GM19397 (cell line): ENCODE results near the gene ZSCAN10.

Experiments
- ATAC-seq: cut with Tn5 transposase; IDR thresholded peaks from one replicate; pipeline ENCODE4 v1.9.1; 2021; ENCODE audit warnings: mild to moderate bottlenecking, moderate library complexity; ENCODE audit not compliant: unreplicated experiment

The ZSCAN10 gene

DNA sequence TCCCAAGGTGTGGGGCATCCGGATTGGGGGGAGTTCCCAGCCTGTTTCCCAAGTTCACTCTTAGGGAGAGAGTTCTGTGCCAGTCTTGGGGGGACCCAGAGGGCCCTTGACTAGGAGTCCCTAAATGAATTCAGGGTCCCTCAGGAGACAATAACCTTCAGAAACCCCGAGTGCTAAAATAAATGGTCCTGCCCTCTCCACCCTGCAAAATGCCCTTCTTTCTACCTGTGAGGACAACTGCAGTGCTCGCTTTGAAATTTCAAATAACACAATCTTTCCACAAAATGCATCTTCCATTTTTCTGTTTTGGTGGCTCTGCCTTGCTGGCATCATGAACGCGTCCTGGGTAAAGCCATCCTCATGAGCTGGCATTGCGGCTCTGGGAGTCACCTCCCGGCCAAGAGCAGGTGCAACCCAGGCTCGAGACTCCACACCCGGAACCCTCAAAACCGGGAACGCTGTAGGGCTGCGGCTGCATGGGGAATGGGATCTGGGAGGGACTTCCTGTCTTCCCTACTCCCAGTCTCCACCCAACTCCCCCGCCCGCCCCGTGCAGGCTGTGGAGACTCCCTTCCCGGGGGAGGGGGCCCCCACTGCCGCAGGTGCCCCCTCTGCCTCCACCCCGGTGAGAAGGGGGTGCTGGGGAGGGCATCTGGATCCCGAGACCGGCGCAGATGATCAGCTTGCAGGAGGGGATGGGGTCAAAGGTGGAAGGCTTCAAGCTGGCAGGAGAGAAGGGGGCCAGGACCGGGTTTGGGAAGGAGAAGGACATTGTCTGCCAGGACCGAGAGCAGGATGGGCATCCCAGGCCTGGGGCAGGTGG lies 13.2 kb upstream of the ZSCAN10 start, which contains the start of gene ZNF205:
ZNF205 (plus strand) TSS at position 529 of the 823 bp plus-strand sequence. CDS start 845 bp downstream, outside the sequence.
- no peak for ATAC-seq

DNA sequence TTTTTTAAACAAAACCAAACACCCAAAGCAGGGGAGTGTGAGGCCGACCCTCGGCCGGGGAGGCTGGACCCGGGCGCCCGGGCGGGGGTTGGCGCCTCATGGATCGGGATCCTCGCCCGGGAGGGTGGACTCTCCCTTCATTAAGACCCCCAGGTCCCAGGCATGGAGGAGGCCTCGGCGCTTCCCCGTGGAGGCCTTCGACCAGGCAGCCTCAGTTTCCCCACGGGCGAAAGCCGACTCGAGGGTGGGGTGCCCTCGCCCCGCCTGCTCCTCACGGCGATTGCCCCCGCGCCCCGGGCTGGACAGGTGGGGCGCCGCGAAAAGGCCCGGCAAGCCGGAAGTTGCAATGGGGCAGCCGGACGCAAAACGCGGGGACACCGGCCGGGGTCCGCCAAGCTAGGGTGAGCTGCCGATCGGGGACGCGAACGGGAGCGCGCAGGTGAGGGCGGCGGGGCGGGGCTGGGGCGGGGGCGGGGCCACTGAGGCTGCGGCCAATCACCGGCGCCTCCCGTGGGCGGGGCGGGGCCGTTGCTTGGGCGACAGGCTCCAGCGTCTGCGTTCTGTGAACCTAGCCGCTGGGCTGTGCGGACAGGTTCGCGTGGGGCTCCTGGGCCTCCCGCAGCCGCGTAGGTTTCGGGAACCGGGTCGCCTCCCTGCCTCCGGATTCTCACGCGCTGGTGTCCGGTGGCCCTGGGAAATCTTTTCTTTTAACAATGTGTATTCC lies 7.3 kb upstream of the ZSCAN10 start:
- ATAC-seq = peak; percentile 81

DNA sequence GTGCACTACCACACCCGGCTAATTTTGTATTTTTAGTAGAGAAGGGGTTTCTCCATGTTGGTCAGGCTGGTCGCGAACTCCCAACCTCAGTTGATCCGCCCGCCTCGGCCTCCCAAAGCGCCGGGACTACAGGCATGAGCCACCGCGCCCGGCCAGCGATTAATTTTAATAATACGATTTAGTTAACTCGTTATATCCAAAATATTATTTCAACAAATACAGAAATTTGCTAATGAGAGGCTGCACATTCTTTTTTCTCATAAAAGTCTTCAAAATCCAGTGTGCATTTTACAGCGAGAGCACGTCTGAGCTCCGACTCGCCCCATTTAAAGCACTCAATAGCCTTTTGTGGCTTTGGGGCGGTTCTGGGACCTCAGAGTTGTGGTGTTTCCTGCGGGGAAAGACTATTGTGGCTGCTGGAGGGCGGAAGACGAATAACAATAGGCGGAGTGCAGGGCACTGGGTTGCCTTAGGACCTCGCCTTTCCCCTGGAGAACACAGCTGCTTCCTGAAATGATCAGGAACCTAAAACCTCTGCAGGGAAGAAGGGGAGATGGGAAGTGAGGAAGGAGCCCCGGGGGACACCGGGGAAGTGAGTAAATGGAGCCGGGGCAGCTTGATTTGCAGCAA lies 2.9 kb upstream of the ZSCAN10 start:
- no peak for ATAC-seq

DNA sequence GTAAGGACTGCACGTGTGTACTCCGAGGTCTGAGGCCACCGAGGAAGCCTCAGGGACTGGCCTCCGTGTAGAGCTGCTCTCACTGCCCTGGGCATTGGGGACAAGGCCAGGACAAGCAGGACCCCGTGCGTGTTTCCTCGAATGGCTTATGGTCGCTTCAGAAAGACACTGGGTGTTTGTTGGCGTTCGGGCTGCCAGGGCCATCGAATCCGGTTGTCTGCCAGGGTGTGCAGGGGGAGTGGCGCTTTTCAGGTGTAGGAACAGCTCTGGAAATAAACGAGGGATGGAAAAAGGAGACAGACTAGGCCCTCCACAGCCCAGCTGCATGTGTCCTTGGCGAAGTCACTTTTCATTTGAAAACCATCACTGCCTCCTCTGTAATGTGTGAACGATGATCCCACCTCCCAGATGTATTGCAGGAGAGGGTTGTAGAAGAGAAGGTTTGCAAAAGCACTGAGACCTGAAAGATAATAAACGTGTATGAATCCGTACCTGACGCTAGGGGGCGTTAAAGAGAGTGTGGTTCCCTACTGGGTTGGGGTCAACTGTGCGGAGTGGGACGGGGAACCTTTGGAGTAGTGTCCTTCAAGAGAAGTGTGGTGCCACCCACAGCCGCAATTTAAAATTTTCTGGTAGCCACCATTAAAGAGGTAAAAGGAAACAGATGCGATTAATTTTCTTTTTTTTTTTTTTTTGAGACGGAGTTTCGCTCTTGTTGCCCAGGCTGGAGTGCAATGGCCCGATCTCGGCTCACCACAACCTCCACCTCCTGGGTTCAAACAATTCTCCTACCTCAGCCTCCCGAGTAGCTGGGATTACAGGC lies 2.1 kb upstream of the ZSCAN10 start:
- ATAC-seq = no peak

DNA sequence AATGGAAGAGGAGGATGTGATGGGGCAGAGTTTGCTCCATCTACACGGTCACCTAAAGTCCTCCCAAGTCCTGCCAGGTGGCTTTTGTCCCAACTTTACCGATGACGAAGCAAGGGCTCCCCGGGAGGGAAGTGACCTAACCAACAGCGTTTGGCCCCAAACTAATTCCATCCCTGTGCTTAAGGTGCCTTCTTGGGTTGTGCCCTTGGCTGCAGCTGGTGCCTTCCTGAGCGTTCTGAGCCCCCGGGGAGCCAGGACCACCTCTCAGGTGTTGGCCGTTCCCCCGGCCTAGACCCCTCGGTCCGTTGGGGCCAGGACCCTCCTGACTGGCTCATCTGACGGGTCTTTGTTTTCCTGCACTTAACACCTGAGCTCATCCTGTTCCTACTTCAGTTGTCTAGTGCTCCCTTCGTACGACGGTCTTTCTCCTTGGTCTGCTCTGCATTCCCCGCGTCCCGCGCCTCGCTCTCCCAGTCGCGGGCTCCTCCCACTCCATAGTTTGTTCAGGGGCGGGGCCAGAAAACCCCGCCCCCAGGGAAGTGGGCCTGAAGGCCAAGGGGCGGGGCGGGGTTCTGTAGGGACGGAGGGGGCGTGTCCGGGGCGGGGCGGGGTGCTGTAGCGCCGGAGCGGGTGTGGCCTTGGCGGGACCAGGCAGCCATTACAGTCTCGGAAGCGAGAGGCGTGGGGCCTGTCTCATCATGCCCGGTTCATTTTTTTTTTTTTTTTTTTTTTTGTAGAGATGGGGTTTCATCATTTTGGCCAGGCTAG lies 822 bp upstream of the ZSCAN10 start:
- ATAC-seq = peak; percentile 52

DNA sequence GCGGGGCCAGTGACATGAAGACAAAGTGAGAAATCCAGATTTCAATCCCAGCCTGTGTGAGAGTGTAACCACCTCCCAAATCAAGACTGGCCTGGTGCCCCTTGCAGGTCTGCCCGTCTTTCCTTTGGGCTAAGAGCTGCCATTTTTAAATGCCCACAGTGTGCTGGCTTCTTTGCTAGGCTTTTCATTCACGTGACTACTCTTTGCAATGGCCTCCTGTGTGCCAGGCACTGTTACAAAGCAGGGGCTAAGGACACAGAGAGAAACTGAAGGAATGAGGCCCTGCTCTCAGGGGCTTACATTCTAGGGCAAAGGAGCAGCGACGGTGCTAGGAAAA lies 269 bp upstream of the ZSCAN10 start:
- no peak for ATAC-seq

DNA sequence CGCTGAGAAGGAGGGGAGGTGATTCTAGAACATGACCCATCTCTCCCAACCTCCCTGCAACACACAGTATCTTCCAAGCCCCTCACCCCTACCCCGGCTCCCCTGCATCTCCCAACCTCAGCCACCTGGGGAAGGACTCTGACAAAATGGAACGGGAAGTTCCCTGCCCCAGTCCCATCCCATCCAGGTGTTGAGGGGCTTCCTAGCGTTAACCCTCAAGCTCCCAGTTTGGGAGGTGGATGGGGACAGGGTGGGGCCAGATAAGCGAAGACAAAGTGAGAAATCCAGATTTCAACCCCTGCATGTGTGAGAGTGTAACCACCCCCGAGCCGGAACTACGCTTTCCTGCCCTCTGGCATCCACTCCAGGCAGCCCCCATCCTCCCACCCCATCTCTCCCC lies 1.8 kb downstream of the ZSCAN10 start:
- ATAC-seq = no peak

DNA sequence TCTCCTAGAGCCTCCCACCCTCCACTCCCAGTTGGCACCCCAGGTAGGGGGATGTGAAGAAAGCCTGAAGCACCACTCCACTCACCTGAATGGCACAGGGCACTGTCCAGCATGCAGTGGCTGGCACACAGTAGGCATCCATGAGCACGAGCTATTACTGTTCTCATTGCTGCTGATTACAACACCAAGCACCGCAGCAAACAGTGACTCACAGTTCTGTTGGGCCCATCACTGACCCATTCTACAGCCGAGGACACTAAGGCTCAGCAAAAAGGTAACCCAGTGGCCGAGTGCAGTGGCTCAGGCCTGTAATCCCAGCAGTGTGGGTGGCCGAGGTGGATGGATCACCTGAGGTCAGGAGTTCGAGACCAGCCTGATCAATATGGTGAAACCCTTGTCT lies 2.7 kb downstream of the ZSCAN10 start:
- no peak for ATAC-seq

DNA sequence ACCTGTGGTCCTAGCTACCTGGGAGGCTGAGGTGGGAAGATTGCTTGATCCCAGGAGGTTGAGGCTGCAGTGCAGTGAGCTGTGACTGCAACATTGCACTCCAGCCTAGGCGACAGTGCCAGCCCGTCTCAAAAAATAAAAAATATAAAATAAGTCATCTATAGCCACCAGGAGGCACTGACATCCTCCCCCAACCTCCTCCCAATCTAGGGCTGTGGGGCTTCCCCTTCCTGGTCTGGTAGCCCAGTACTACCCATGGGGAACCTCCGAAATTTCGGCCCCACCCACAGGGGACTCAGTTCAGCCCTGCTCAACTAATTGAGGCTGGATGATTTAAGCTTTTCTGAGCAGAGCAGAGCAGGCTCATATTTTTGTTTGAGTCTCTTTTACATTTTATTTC lies 3.2 kb downstream of the ZSCAN10 start:
- ATAC-seq = peak; percentile 57

DNA sequence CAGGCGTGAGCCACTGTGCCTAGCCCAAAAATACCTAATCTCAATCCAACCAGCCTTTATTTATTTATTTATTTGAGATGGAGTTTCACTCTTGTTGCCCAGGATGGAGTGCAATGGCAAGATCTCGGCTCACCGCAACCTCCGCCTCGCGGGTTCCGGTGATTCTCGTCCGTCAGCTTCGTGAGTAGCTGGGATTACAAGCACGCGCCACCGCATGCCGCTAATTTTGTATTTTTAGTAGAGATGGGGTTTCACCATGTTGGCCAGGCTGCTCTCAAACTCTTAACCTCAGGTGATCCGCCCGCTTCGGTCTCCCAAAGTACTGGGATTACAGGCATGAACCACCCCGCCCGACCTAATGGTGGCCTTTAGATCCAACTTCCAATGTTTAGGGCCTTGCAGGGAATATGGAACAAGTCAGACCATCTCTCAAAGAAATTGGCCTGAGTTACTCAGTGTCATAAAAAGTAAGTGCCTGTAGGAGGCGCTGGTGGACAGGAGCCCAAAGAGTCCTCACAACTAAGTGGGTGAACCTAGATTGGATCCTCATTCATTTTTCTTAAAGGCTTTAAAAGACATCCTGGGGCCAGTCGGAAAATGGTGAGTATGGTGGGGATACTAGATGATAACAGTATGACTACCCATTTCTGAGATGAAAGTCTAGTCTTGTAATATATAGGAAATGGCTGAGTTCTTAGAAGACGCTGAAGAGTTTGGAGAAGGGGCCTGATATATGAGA lies 4.6 kb downstream of the ZSCAN10 start:
- ATAC-seq = no peak

DNA sequence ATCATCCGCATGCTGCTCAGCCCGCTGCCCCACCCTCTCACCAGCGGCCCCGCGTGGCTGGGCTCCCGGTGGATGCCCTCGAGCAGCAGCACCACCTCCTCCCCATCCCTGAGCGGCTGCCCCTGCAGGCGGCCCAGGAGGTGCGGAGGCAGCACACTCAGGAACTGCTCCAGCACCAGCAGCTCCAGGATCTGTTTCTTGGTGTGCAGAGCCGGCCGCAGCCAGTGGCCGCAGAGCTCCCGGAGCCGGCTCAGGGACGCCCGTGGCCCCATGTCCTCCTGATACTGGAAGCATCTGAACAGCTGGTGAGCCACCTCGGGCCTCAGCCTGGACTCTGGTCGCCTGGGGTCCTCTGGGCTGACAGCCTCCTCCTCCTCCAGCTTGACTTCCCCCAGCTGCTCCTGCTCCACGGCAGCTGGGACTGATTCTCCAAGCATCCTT lies 6.6 kb downstream of the ZSCAN10 start:
- ATAC-seq = no peak

DNA sequence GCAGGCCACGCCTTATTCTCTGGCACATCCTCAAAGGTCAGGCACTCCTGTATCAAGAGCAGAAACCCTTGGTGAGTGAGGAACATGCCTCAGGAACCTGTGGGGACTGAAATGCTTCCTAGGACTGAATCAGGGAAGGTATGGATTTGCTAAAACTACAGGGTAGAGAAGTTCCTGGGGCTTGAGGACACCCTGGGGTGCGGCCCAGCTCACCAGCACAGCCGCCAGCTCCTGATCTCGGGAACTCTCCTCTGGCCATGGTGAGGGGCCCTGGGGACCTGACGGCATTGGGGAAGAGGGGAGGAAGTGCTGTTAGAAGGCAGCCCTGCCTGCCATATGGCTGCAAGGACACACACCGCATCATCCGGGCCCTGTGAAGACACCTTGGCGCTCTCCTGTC lies 7.5 kb downstream of the ZSCAN10 start:
- ATAC-seq = no peak

DNA sequence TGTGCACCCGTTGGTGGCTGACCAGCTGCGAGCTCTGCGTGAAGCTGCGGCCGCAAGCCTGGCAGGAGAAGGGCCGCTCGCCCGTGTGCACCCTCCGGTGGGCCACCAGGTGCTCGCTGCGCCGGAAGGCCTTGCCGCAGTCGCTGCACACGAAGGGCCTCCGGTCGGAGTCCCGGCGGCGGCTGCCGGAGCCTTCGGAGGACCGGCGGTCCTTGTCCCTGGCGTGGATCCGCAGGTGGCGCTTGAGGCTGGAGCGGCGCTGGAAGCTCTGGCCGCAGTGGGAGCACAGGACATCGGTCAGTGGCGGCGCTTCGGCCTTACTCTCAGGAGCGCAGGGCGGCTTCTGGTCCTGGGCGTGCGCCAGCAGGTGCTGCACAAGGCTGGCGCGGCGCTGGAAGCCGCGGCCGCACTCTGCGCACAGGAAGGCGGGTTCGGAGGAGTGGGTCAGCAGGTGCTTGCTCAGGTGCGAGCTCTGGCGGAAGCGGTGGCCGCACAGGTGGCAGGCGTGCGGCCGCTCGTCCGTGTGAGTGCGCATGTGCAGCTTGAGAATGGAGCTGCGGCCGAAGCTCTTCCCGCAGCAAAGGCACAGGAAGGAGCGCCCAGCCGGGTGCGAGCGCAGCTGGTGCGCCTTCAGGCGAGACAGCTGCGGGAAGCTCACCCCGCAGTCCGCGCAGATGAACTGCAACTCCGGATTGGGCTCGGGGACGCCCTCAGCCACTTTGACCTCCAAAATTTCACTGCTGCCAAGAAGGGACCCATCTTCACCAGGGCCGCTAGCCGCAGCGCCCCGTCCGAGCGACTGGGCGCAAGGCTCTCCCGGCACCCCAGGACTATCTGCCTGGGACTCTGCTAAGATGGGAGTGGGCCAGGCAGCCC lies 9.1 kb downstream of the ZSCAN10 start:
- no peak for ATAC-seq

DNA sequence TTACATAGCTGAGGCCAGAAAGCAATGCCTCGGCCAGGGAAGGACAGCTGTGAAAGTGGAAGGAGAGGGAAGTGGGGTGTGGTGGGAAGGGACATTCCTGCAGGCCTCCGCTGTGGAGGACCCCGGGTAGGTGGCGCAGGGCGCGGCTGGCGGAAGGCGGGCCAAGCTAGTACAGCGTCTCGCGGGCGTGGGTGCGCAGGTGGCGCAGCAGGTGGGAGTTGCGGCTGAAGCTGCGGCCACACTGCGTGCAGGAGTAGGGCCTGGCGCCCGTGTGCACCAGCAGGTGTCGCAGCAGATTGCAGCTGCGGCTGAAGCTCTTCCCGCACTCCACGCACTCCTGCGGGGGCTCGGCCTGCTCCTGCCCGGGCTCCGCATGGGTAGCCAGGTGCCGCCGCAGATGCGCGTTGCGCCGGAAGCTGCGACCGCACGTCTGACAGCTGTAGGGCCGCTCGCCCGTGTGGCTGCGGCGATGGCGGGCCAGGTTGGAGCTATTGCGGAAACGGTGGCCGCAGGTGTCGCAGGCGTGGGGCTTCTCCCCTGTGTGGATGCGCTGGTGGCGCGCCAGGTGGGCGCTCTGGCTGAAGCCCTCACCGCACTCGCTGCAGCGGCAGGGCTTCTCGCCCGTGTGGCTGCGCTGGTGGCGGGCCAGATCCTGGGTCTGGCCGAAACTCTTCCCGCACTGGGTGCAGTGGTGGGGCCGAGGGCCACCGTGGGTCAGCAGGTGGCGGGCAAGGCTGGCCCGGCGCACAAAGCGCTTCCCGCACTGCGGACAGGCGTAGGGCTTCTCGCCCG lies 10.0 kb downstream of the ZSCAN10 start:
- no peak for ATAC-seq

DNA sequence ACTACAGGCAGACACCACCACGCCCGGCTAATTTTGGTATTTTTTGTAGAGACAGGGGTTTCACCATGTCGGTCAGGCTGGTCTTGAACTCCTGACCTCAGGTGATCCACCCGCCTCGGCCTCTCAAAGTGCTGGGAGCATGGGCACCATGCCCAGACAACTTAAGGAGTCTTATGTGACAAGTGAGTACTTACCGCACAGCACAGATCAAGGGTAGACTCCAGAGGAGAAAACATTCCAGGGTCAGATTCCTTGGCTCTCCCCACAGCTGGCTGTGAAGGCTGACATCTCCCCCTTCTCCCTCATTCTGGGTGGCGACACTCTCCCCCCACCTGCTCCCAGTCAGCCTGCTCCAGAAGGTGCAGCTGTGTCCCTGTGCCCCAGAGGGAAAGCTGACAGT lies 10.6 kb downstream of the ZSCAN10 start:
- ATAC-seq = no peak

DNA sequence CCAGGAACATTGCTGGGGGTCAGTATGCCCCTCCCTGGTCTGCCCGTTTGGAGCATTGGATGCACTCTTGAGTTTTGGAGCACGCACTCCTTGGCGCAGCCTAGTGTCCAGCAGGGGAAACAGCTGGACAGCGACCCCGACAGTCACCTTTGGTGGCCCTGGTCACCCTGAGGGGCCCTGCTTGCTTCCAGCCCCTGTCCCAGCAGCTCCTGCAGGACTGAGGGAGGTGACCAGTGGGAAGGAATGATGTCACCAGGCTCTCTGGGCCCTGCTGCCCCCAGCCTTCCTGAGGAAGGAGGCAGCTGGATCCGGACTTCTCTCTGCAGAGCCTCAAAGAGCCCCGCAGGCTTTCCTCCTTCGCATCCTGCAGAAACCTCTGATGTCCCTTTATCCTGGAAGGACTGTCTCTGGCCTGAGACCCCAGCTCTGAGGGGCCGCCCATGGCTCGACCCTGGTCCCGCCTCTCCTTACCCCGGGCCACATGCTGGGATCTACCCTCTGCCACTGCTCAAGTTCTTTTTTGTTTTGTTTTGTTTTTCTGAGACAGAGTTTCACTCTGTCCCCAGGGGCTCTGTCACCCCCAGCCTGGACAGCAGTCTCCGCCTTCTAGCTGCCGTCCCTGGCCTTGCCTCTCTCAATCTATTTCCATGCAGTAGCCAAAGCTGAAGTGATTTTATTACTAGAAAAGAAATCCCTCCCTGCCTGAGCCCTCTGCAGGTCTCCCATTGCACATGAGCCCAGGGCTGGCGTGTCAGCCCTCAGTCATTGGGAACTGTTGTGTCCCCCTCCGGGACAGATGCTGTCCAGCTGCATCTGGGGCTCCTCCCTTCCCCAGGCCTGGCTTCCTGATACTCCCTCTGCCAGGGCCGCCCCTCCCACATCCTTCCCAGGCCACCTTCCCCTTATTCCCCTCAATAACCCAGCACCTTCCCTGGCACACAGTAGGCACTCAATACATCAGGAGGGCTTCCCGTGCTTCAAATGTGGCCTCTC lies 11.6 kb downstream of the ZSCAN10 start:
- no peak for ATAC-seq
